NCI-H1417 (cell line): ENCODE measurements around the gene NABP1.

Experiments
- DNase-seq, 3 experiments: peaks; one replicate each; lab custom pipeline; 2025; lab: John Stamatoyannopoulos, UW

Gene NABP1

DNA sequence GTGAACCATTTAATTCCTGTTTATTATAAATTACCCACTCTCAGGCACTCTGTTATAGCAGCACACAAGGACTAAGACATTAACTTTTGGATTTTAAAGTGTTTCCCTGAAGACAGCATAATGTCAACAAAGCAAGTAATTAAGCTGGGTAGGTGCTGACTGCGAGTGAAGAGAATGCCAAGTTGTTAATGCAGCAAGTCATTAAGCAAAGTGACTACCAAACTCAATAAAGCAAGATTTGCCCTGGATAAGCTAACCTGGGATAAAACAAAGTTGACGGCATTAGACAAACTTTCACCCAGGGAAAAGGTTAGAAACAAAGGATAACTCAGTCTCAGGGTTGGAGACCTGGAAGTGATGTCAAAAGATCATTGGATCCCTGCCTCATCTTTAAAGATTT, 28.4 kb upstream of the NABP1 start:
- DNase-seq, result no peak

DNA sequence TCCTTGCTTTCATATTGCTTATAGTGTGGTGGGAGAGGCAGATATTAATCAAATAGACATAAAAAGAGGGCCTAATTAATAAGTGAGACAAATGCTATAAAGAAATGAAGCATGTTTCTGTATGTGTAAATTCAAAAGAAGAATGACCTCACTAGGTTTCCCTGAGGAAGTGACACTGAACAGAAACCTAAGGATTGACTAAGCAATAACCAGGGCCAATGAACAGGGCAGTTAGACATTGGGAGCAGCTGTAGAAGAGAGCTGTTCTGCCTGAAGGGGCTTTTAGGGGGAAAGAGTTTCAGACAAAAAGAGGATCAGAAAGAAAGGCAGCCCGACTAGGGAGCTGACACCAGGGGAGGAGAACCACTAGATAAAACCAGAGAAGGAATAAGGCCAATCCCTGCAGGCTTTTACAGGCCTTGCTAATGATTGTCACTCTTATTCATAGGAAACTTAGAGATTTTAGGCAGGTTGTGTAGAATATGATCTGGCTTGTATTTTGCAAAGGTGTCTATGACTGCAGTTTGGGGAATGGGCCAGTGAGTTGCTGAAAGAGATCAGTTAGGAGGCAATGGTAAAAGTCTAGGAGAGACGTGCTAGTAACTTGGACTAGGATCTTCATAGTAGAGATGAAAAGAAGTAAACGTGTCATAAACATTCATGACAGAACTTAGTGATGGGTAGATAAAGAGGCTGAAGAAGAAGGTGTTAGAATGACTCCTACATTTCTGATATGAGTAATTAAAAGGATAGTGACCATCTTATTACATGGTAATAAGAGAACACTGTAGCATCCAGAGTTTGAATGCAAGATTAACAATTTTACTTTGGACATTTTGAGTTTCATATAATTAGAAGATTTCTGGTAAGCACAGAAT, 26.8 kb upstream of the NABP1 start:
- DNase-seq, result no peak

DNA sequence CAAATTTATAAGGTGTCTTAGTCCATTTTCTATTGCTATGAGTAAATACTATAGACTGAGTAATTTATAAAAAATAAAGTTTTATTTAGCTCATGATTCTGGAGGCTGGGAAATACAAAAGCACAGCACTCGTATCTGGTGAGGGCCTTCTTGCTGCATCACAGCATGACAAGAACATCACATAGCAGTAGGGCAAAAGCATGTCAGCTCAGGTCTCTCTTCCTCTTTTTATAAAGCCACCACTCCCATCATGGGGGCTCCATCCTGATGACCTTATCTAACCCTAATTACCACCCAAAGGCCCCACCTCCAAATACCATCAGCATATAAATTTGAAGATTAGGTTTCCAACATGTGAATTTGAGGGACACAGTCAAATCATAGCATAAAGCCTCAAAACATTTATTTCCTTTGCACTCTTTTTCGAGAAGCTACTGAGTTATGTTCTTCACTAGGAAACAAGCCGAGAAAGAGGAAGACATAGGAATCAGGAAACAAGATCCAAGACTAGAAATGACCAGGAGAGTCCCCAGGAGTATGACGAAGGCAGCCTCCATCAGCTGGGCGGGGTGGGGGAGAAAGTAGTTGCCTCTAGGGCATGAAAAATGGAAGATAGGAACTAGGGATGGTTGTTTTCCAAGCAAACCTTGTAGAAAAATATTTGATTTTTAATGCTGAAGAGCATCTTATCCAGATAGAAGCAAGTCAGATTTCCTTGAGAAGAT, 24.1 kb upstream of the NABP1 start:
- no peak for DNase-seq

DNA sequence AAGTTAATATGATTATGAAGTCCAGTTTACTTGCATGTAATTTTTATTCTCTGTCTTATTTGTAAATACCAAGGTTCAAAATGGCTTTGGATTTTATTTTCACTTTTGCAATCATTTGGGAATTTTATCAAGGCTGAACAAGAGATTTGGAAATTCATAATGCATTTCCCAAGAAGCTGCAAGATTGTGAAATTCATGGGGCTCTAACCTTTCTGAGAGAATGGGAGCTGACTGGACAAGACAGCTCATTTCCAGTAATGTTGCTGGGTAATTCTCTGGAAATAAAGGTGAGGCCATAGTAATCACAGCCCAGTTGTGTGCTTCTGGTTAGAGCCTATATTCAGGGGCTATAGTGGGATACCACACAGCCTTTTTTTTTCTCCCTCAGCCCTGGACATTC, 21.5 kb upstream of the NABP1 start:
- no peak for DNase-seq

DNA sequence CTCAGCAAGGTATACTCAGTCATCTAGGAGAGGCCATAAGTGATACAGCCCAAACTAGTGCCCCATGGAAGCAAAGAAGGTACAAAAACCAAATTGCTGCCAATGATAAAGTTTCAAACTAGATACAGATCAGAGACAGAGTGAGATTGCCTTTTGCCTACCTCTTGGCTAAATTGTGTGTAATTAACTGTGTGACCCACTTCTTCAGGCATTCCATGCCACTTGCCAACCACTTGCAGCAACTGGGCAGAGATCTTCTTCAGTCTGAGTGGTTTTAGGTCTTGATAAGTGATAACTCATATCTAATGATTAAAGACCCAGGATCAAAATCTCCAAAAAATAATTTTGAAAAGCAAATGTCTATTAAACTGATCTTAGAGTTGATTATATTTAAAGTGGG, 21.1 kb upstream of the NABP1 start:
- DNase-seq, result no peak

DNA sequence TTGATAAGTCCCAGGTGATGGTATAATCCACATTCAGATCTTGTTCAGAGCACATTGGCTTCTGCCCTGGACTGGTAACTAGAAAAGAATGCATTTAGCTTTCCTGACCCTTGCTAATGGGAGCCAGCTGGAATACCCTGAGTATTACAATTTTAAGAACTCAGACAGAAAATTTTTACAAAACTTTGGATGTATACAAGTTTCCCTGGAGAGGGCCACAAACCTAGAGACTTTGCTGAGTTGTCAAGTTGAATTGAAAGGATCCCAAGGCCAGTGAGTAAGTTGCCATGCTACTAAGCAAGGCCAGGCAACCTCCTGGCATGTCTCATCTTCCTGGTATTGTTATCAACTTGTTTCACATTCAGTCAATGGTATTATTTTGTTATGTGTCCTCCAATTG, 20.0 kb upstream of the NABP1 start:
- no peak for DNase-seq

DNA sequence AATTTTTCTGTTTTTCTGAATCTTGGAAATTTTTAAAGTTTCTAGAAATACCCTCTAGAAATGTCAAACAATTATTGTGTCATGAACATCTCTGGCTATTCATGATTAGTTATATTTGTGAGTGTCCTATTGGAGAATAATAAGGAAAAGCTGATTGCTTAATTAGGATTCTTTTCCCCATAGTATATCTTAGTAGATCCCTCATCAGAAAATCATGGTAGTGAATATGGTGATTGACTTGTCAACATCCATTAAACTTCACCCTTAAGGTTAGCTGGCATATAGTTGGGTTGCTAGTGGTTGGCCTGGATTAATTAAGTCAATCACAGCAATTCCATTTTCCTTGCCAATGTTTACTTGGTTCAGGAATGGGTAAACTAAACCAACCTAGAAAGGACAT, 18.7 kb upstream of the NABP1 start:
- DNase-seq, result no peak

DNA sequence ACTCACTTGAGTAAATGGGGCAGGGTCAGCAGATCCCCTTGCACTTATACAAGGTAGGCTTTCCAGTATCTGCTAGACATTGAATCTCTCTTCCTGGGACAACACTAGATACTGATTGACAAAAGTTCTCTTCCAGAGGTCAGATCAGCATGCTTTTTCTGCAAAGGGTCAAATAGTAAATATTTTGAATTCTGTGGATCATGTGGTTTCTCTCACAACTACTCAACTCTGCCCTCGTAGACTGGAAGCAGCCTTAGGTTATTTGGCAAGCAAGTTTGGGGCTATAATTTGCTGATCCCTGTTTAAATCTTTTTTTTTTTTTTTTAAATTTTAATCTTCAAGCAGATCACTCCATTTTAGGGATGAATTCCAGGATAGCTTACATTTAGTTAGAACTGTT, 17.4 kb upstream of the NABP1 start:
- DNase-seq, result no peak

DNA sequence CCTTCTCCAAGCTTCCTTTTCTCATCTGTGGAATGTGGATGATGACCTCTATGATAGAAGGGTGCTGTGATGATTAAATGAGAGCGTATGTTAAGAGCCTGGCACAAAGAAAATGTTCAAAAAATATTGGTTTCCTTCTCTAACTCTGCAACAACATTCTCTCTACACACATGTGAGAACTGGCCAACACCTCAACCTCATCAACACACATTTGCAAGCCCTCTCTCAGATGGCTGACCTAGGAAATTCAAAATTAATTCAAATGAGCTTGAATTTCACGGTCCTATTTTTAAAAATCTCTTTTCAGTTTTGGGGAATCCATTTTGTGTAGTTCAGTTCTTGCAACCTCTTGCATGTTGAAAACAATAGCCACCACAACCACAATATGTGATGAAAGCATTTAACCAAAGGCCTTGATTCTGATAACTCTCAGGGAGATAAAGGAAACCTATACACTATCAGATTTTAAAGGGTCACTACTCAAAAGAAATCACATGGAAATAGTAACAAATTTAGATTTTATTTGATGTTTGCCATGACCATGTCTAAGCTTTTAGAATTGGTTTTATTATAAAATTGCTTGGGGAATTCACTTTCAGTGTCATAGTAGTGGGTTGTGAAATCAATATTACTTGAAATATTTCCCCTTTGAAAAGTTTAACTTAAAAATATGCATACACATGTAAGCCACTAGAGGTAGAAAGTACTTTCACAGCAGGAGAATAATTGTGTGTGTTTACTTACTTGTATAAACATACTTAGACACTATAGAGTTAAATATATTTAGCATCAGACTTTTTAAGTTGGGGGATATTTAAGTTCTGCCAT, 16.6 kb upstream of the NABP1 start:
- DNase-seq, result no peak

DNA sequence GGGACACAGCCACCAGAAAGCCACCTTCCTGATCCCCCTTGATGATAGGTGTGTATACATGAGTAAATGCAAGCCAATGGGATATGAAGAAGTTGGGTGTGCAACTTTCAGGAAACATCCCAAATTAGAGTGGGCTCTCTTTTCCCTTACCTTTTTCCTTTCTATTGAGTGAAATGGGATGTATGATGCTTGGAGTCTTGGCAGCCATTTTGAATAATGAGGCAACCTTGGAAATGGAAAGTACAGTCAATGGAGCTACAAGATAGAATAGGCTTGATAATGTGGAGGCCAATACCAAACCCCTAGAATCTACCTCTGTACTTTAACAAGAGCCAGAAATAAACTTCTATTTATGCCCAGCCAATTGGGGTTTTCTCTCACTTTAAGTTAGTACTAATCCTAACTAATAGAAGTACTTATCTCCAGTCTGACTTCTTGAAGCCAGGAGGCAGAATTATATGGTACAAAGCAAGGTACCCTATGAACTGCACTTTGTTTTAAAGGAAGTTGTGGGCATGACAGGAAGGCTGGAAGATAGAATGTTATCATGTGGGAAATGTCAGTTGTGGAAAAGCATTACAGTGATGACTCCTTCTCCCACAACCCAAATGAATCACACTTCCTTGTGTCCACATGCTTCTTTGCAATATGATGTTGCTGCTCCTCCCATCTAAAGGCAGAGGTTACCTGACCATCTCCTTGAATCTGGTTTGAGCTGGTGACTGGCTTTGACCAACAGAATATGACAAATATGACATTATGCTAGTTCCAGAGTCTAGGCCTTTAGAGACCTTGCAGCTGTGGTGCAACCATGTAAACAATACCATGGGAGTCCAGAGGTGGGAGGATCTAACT, 12.9 kb upstream of the NABP1 start:
- no peak for DNase-seq

DNA sequence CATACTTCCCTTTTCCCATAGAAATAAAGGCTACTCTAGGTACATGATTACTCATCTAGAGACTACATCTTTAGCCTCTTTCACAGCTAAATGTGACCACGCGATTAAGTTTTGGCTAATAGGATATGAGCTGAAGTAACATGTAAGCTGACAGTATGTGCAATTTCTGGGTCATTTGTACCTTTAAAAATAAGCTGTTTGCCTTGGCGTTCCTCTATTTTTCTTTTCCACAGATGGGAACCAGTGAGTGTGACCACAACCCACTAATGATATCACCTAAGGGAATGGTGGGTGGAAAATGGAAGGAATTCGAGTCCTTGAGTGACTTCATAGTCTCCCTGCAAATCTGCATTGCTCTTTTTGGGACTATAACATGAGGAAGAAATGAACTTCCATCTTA, 11.7 kb upstream of the NABP1 start:
- DNase-seq, result no peak

DNA sequence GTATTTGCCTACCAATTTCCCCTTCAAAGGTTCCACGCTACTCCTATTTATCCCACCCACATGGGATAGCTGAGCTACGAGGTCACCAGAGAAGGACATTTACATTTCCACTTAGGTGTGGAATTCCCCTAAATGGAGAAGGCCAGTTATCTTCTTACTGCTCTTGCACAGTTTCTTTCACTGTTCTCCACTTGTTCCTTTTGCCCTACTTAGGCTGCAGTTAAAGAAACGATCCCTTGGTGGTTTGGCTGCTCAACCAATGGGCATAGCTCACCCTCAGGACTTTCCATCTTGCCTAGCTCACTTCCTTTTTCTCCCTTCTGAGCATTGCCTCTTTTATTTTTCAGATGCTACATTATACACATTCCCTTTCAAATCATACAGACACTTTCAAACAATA, 11.2 kb upstream of the NABP1 start:
- no peak for DNase-seq

DNA sequence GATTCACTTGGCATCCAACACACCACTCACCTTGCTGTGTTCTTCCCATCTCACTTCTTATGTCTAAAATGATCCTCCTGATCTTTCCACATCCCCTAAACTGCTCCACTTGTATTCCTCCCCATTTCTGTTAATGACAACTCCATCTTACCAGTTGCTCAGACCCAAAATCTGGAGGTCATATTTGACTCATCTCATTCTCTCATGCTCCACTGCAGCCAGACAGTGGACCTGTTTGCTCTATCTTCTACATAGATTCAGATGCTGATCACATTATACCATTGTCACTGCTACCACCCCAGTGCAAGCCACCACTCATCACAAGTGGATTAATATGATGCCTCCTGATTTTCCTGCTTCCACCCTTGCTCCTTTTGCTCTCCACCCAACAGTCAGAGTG, 7.9 kb upstream of the NABP1 start:
- no peak for DNase-seq

DNA sequence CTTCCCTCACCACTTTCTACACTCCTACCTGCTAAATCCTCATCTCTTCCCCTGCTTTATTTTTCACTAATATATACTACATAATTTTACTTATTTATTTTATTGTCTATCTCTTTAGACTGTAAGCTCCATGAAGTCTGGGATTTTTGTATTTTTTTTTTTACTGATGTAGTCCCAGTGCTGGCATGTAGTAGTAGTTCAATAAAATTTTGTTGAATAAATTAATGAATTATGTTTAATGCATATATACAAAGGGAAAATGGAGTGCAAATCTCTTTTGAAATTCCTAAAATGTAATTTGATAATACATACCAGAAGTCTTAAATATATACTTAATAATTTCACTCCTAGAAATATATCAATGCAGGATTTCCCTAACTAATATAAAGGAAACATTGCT, 7.1 kb upstream of the NABP1 start:
- no peak for DNase-seq

DNA sequence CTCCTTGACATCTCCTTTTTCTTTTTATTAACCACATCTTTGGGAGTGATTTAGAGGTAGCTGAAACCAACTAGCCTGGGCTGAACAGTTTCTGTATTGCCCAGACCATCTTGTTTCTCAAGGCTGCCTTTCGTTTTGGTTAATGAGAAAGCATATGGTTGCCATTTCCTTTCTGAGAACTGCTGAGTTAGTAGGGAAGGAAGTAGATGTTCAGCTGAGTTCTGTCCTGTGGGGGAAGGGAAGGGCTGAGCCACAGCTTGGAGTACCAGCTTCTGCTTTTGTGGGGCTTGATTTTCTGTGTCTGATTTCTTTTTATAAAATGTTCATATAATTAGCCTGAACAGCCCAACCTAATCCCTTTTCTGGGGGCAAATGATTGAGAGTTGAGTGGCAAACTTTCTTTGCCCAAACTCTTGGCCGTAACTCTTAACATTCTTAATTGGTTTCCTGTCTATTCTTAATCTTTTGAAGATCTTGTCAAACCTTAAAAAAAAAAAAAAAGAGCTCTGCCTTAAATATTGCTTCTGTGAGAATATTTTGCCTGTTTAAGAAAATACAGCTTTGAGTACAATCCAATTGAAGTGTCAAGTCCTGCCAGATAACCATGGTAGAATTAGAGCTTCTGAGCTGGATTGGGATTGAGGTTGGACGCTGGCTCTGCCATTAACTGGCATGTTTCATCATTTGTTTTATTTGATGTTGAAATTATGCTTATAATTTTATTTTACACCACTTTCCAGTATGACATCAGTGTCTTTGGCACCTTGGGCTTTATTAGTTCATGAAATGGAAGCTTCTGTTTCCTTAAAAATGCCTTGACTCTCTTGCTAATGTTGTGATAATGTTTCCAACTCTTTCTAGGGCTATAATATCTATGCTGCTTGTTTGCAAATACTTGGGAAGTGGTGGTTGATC, 1.9 kb upstream of the NABP1 start:
- no peak for DNase-seq

DNA sequence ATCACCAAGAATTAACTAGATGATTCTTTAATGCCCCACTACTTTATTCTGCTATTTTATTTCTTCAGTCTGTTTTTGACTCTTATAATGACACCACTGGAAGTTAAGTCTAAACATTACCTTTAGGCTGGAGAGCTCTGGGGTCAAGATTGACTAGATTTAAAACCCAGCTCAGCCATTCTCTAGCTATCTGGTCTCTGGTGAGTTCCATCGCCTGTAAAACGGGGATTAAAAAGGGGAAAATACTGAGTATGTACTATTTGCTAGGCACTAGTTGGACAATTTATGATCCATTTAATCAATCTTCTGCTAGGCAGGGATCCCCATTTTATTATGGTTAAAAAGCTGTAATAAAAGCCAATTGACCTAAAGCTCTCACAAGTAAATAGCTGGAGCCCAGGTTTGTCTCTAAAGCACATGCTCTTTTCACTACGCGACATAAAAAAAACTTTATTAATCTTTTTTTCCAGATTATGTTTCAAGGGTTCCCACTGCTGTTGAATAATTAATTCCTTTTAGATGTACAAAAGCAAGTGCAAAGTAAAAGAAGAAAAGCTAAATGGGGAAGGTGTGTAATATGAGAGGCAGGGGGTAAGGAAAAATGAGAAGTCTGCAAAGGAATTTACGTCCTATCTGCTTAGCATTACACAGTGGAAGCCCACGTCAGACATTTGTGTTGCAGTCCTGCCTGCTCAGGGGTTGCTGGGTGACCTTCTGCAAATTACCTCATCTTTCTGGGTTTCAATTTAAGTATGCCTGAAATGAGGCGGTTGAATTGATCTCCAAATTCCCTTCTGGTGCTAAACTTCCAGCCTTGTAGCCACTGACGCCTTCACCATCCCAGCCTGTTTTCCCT, 918 bp upstream of the NABP1 start:
- no peak for DNase-seq

DNA sequence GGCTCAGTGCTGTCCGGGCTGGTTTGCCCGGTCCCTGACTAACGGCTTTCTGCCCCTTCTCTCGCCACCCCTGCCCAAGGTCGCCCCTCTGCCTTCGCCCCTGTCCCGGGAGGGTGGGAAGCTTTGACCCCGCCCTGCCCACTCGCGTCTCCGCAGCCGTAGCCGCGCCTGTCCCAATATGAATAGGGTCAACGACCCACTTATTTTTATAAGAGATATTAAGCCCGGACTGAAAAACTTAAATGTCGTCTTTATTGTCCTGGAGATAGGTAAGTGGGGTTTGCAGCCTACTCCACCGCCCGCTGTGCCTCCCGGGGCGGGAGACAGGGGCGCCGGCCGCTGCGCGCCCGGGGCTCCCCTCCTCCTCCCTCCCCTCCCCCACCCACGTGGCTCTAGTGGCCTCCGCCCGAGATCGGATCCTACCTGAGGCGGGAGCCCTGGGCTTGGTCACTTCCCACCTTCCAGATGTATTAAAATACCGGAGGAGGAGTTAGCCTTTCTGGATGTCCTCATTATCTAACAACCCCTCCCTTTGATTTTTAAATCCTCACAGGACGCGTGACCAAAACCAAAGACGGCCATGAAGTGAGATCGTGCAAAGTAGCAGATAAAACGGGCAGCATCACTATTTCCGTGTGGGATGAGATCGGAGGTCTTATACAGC, 633 bp downstream of the NABP1 start:
- peak in 2 of 3 experiments; percentile 31 to 56 for DNase-seq

DNA sequence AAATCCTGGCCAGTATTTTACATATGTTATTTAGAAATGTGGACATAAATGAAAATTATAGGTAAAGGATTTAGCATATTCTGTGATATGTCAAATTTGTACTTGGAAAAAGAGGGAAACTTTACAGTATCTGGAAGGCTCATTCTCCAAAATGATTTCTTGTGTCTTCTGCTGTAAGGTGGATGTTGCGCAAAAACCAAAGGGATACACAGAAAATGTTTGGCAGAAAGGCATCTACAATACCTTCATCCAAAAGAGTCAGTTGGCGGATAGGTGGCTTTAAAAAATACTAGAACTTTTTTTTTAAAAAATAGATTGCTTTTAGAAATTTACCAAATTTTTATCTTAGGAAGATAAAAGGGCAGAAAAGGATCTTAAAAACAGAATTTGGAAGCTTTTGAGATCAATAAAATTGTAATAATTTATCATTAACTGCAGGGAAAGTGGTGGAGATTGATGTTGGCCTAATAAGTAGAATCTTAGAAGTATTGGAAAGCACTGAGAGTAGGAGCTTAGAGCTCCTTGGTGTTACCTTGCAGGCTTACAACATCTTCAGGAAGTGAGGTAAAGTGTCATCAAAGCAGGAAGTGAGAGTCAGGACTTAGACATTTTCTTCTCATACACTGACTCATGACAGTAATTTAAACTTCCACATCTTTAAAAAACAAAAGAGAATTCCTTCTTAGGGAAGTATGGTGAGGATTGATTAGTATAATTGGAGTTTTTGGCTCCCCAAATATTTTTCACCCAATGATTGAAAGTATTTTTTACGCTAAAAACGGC, 2.1 kb downstream of the NABP1 start:
- no peak for DNase-seq
